Neuron (in vitro differentiated cells): ENCODE data around the gene NFKBIE.

ENCODE experiments used
- H2AFZ ChIP-seq: one replicate; pipeline ENCODE4 v1.6.1; 2013; ENCODE audit warnings: low read depth, mild to moderate bottlenecking, inconsistent platforms, low read length, moderate library complexity
- H3K27me3 ChIP-seq: one replicate; pipeline ENCODE4 v1.6.1; 2013; ENCODE audit warnings: low read length; ENCODE audit not compliant: insufficient read depth
- H3K36me3 ChIP-seq: one replicate; pipeline ENCODE4 v1.6.1; 2013; ENCODE audit warnings: low read length; ENCODE audit not compliant: insufficient read depth
- H3K4me1 ChIP-seq: one replicate; pipeline ENCODE4 v1.6.1; 2013; ENCODE audit warnings: low read length; ENCODE audit not compliant: insufficient read depth
- H3K4me3 ChIP-seq: 2 replicates; pipeline ENCODE4 v1.5.1; 2013; ENCODE audit warnings: mild to moderate bottlenecking, low read length, moderate library complexity
- H3K9me3 ChIP-seq: one replicate; pipeline ENCODE4 v1.6.1; 2013; ENCODE audit warnings: low read length

The NFKBIE gene

DNA sequence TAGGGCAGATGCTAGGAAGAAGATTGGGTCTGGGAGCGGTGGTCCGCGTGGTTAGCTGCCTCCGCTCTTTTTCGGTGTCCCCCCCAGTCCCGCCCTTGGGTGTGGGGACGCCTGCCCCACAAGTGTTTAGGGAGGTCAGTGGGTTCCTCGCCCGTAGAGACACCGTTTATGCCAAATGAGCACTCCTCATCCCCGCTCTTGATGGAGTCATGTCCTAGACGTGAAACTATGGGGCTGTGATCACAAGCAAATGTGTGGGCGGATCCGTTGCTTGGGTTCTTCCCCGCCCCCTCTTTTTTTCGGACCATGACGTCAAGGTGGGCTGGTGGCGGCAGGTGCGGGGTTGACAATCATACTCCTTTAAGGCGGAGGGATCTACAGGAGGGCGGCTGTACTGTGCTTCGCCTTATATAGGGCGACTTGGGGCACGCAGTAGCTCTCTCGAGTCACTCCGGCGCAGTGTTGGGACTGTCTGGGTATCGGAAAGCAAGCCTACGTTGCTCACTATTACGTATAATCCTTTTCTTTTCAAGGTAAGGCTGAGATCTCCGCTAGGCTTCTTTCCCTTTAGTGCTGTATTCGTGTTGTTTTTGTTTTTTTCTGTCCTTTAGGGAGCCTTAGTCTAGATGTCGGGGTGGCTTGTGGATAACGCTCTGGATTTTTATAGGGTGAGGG is 18.6 kb downstream of the NFKBIE start, which contains the start of gene HSP90AB1:
Gene HSP90AB1 (plus strand): TSS at position 439 of the 675 bp plus-strand sequence. CDS start 1,529 bp downstream, outside the sequence.
- Histone ChIP-seq H3K27me3 (no peaks in the 10 kb centered on the region), H3K9me3 (no peaks in the 10 kb centered on the region), H3K36me3 (peaks cover 36% of the 10 kb centered on the region), H3K4me3 (peak within 1 kb of the TSS; percentile 90), H3K4me1 (peaks cover 25% of the 10 kb centered on the region), H2AFZ (peak within 1 kb of the TSS; percentile 90)

DNA sequence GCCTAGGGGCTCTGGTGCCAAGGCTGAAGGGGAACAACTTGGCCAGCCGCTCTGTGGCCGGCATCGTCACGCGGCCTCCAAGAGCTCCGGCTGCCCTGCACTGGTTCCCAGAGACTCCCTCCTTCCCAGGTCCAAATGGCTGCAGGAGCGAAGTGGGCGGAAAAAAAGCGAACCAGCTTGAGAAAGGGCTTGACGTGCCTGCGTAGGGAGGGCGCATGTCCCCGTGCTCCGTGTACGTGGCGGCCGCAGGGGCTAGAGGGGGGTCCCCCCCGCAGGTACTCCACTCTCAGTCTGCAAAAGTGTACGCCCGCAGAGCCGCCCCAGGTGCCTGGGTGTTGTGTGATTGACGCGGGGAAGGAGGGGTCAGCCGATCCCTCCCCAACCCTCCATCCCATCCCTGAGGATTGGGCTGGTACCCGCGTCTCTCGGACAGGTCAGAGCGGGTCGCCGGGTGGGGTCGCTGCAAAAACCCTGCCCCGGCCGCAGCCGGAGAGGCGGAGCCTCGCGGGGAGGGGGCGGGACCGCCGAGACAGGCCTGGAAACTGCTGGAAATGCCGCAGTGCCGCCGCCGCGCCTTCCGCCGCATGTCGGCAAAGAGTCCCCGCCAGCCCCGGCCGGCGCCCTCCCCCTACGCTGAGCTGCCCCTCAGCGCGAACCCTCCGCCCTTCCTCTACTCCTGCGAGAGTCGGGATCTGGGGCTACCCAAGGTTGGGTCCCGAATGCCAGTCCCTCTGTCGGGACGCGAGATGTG is 19.3 kb downstream of the NFKBIE start:
- Histone ChIP-seq H3K9me3 (no peaks in the 10 kb centered on the region), H3K4me1 (peaks cover 25% of the 10 kb centered on the region), H2AFZ (peak overlapping the region; percentile 90), H3K27me3 (no peaks in the 10 kb centered on the region), H3K4me3 (peak overlapping the region; percentile 90), H3K36me3 (peaks cover 29% of the 10 kb centered on the region)

DNA sequence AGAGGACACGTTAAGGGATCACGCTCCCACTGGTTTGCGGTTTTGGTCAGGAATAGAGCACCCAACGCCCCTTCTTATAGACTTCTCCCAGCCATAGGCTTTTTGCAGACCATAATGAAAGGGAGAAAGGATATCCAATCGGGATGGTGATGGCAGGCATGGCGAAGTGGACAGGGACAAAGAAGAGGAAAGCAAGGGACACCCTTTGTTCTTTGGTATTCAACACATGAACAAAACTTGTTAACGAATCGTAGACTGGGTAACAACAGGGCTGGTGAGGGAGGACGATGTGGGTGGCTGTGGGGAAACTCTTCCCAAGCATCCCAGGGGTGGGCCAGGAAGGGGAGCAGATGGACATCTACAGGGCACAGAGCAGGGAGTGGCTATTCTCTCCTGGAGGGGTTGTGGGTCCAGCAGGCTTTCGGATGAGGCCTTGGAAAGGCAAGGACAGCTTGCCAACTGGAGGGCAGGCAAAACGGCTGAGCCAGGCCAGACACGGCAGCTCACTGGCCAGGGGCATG is 19.9 kb downstream of the NFKBIE start:
- Histone ChIP-seq H3K9me3 (no peaks in the 10 kb centered on the region), H2AFZ (peak overlapping the region; percentile 90), H3K4me1 (peaks cover 25% of the 10 kb centered on the region), H3K36me3 (peaks cover 23% of the 10 kb centered on the region), H3K27me3 (no peaks in the 10 kb centered on the region), H3K4me3 (no peak overlapping the region)

DNA sequence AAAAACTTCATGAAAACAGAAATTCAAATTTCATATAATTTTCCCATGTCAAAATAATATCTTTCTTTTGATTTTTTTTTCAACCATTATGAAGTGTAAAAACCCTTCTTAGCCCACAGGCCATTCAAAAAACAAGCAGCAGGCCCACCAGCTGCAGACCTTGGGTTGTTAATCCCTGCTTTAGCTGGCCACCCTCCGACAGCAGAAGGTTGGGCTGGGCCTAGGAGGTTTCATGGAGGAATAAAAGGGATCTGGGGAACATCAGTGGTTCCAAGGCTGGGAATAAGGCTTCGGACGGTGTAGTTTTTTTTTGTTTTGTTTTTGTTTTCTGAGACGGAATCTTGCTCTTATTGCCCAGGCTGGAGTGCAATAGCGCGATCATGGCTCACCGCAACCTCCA is 22.0 kb downstream of the NFKBIE start:
- H3K9me3 ChIP-seq: no peaks in the 10 kb centered on the region
- peaks cover 10% of the 10 kb centered on the region for H3K4me1 ChIP-seq
- H3K36me3 ChIP-seq: peaks cover 2% of the 10 kb centered on the region
- no peak overlapping the region for H3K4me3 ChIP-seq
- no peak overlapping the region for H2AFZ ChIP-seq
- H3K27me3 ChIP-seq: no peaks in the 10 kb centered on the region

DNA sequence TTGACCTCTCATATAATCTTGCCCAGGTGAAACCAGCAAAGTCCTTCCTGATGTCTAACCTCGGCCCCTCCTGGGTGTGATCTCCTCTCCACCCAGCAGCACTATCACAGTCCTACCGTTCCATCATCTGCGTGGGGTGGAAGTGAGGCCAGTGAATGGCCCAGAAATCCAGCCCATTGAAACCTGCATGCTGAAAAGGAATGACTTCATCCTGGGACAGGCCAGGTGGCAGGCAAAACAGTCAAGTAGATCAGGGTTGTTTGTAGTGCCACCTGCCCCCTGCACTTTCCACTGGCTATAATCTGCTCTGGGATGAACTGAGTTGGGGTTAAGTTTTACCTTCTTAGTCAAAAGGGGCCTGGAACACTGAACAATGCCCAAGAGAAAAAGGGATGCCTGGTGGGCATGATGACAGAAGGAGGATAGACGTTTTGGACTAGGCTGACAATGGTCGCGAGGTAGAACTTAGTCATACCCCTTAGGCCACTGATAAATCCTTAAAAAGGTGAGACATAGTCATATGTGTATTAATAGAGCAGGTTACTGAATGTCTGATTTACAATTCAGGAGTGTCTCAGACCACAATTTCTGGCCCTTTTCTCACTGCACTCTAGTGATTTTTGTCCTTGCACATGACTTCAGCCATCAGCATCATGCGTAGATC is 26.5 kb downstream of the NFKBIE start:
- H3K9me3 ChIP-seq: no peaks in the 10 kb centered on the region
- H3K4me3 ChIP-seq: no peak overlapping the region
- peaks cover 14% of the 10 kb centered on the region for H3K4me1 ChIP-seq
- H3K27me3 ChIP-seq: no peaks in the 10 kb centered on the region
- H2AFZ ChIP-seq: no peak overlapping the region
- H3K36me3 ChIP-seq: no peaks in the 10 kb centered on the region

DNA sequence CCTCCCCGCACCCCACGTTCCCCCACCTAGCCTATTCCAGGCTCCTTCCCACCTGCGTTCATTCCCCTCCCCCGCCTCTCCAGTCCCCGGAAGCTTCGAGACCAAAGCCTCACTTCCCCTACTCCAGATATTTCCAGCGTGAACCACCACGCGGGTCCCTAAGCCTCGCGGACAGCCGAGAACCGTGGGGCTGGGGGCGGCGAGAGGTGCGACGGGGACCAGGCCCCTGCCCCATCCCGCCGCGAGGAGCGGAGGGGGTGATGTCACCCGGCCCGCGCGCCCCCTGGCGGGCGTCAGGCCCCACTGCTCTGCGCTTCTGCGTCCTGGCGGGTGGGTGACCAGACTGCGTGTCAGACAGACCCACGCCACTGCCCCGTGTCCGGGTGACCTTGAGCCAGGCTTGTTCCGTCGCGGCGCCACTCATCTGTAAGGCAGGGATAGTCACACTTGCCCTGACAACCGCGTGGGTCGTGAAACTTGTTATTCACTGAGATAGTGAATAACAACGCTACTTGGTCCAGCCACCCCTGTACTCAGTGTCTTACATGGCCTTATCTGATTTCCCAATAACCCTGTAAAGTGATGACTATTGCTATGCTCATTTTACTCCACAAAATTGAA is 27.4 kb downstream of the NFKBIE start:
- H3K36me3 ChIP-seq: no peaks in the 10 kb centered on the region
- peak overlapping the region; percentile 50 for H3K4me3 ChIP-seq
- peaks cover 14% of the 10 kb centered on the region for H3K4me1 ChIP-seq
- H3K9me3 ChIP-seq: no peaks in the 10 kb centered on the region
- peak overlapping the region; percentile 74 for H2AFZ ChIP-seq
- H3K27me3 ChIP-seq: no peaks in the 10 kb centered on the region

DNA sequence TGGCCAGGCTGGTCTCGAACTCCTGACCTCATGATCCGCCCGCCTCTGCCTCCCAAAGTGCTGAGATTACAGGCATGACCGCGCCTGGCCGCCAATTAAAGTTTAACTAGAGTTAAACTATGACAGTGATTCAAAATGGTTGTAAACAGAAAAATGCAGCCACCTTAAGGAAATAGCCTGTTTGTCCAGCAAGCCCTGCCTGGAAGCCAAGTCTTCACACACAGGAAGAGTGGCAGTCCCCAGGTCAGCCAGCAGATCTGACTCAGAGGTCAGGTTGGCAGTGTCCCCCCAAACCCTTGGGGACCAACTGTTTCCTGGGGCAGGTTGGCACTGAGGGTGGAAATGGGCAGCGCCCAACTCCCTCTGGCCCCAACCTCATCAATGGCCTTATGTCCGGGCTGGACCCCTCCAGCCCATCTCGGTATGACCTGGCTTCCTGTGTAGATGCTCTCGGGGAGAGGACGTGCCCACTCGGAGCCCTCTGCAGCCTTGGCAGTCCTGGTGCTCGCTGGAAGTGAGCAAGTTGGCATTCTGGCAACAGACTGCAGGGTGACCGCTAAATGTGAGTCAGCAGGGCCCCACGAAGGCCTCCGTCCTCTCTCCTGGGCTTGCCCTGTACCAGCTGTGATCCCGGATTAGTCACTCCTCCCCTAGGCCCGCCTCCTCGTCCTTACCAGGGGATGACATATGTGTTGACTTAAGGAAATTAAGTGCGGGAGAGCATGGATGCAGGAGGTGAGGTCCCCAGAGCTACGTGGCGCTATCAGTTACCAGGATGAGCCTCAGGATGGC is 28.1 kb downstream of the NFKBIE start:
- Histone ChIP-seq H3K4me3 (peak overlapping the region; percentile 50), H3K9me3 (no peaks in the 10 kb centered on the region), H3K36me3 (peaks cover 4% of the 10 kb centered on the region), H3K27me3 (no peaks in the 10 kb centered on the region), H2AFZ (peak overlapping the region; percentile 74), H3K4me1 (peaks cover 14% of the 10 kb centered on the region)

DNA sequence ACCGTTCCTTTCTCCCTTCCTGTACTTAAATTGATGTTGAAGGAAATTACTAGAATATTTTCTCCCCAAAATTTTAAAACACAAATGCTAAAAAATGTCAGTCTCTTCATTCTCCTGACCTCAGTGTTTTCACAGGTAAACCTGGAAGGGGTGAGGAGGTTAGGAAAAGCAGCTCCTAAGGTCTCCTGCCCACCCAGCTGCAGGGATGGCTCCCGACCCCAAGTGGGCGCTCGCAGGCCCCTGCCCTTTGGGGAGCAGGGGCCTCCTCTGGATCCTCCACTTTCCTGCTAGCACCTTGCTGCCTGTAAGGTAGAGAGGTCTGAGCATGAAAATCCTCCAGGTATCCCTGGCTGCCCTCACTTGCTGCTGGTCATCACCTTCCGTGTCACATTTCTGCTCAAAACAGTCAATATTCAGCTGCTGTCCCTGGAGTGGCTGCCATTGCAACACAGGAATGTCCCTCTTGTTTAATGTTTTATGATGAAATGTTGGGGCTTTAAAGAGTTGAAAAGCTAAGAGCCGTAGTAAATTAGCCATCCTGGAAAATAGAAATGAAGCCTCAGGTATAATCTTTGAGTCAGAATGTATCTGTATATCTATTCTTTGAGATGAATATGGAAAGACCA is 29.3 kb downstream of the NFKBIE start:
- Histone ChIP-seq H3K4me3 (no peak overlapping the region), H3K9me3 (no peaks in the 10 kb centered on the region), H2AFZ (no peak overlapping the region), H3K27me3 (no peaks in the 10 kb centered on the region), H3K36me3 (peaks cover 13% of the 10 kb centered on the region), H3K4me1 (peaks cover 14% of the 10 kb centered on the region)

DNA sequence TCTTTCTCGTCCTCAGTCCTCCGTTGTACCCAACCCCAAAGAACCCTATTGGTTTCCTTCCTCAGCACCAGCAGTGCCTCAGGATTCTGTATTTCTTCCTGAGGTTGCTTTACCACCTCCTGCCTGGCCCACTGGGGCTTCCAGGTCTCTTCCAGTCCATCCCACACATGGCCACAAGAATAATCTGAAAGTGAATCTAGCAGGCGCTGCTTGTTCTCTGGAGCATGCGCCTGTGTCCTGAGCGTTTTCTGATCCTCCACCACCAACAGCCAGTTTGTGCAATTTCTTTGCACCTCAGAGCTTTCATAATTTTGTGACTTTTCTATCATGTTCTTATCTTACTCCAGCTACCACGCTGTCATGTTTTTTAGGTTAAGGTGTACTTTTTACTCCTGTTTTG is 30.1 kb downstream of the NFKBIE start:
- peaks cover 14% of the 10 kb centered on the region for H3K36me3 ChIP-seq

DNA sequence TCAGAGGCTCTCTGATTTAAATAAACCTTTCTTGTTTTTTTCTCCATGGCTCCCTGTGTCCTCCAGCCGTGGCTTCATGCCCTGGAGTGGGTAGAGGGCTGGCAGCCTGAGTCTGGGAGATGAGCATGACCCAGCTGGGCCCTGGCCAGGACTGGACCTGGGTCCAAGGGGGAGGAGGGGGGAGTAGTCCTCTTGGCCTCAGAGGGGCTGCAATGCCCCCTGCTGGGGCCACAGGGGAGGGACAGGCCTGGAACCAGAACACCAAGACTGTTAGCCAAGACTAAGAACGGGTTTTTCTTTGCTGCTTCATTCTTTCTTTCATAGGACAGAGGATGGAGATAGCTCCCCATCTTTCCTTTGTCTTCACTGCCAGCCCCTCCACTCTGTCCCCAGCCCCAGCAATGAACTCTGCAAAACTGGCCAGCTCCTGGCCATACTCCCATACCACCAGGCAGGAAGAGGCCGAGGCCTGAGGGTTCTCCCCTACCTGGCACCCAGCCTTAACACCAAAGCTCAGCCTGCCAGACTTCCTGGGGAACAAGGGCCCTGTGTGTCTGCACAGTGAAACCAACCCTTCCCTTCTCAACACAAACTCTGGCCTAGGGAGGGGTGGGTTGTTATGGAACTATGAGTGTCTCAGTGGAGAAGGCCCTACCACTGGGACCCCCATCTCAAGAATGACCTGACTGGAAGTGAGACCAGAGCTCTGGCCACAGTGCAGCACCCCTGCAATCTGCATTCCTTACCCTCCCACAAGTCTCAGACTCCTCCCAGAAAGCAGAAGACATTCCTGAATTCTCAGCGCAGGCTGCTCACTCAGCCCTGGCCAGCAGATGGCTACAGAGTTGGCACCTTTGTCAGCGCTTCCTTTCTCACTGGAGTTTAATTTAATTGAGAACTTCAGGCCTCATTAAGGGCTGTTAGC is 31.0 kb downstream of the NFKBIE start:
- Histone ChIP-seq H3K4me1 (peaks cover 14% of the 10 kb centered on the region), H2AFZ (no peak overlapping the region), H3K36me3 (peaks cover 23% of the 10 kb centered on the region), H3K9me3 (no peaks in the 10 kb centered on the region), H3K4me3 (no peak overlapping the region), H3K27me3 (no peaks in the 10 kb centered on the region)

More for the DNA sequence above, 30.1 kb downstream of the NFKBIE start:
- Histone ChIP-seq H2AFZ (no peak overlapping the region), H3K27me3 (no peaks in the 10 kb centered on the region), H3K9me3 (no peaks in the 10 kb centered on the region), H3K4me3 (no peak overlapping the region), H3K4me1 (peaks cover 14% of the 10 kb centered on the region)

DNA sequence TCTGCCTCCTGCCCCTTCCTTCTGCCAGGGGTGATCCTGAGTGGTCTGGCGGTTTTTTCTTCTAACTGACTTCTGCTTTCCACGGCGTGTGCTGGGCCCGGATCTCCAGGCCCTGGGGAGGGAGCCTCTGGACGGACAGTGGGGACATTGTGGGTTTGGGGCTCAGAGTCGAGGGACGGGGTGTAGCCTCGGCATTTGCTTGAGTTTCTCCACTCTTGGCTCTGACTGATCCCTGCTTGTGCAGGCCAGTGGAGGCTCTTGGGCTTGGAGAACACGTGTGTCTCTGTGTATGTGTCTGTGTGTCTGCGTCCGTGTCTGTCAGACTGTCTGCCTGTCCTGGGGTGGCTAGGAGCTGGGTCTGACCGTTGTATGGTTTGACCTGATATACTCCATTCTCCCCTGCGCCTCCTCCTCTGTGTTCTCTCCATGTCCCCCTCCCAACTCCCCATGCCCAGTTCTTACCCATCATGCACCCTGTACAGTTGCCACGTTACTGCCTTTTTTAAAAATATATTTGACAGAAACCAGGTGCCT is 31.7 kb downstream of the NFKBIE start:
- Histone ChIP-seq H2AFZ (no peak overlapping the region), H3K4me3 (no peak overlapping the region), H3K9me3 (no peaks in the 10 kb centered on the region), H3K27me3 (no peaks in the 10 kb centered on the region), H3K4me1 (peaks cover 14% of the 10 kb centered on the region), H3K36me3 (peaks cover 29% of the 10 kb centered on the region)
